NCI-H187 treated with DMSO at 0.1 percent for 48 hours (cell line): ENCODE measurements around the gene PFKFB2.

Experiments
- DNase-seq: peaks from one replicate; lab custom pipeline; 2025; lab: John Stamatoyannopoulos, UW

PFKFB2 gene

DNA sequence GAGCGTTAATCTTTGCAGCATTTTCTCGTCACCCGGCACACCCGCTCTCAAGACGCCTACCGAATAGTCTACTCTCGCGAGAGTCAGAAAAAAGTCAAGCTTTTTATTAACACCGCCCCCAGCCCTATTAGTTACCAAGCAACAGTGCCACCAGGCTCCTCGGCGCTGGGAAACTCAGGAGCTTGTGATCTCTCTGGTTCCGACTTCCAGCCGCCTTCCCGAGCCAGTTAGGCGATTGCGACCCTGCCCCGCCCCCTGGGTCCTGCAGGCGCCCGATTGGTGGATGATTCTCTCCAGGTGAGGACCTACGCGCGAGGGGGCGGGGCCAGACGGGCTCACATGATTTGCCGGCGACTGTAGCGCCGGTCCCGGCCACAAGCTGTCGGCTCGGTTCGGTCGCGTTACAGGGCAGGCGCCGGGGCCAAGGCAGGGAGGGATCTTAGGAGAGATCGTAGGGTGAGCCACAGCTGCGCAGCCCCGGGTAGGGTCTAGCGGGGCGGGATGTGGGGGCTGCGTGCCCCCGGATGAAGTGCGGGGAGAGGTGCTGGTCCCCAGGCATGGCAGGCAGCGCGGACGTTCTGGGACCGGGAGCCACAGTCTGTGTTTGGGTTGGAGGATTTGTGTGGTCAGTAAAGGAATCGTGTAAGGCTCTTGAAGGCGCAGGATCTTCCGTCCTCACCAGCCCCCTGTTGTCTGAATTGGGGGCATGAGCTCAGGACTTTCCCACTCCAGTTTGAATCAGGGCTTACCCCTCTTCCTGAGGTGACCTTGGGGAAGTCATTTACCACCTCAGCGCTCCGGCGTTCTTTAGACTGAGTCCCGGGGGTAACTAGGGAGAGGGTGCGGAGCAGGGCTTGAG lies at the start of gene PFKFB2:
Gene PFKFB2, plus strand, starts transcription at position 365 of the 859 bp plus-strand sequence. CDS start 1,443 bp downstream, outside the sequence.
- peak; percentile 99 for DNase-seq

- peak; percentile 47 for DNase-seq
Measured at GRCh38 chr1:207004931-207005830, 47.9 kb upstream of the PFKFB2 start.

GRCh38 chr1:207006083-207006482 lies 47.0 kb upstream of the PFKFB2 start:
- DNase-seq = no peak

DNA sequence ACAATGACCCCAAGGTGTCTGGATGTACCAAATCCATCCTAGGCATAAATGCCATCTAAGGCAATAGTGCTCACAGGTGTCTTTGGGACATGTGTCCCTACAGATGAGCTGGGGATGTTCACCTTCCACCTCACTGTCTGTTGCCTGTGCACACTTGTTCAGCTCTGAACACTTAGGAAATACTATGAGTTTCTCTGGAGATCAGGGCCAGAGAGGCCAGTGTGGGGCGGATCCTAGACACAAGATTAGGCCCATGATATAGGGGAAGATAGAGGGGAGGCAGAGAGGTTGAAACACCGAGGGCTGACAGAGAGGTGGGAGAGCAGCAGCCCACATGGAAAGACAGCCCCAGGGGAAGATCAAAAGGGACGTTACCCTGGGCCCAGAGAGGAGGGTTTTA lies 46.2 kb upstream of the PFKFB2 start:
- no peak for DNase-seq

DNA sequence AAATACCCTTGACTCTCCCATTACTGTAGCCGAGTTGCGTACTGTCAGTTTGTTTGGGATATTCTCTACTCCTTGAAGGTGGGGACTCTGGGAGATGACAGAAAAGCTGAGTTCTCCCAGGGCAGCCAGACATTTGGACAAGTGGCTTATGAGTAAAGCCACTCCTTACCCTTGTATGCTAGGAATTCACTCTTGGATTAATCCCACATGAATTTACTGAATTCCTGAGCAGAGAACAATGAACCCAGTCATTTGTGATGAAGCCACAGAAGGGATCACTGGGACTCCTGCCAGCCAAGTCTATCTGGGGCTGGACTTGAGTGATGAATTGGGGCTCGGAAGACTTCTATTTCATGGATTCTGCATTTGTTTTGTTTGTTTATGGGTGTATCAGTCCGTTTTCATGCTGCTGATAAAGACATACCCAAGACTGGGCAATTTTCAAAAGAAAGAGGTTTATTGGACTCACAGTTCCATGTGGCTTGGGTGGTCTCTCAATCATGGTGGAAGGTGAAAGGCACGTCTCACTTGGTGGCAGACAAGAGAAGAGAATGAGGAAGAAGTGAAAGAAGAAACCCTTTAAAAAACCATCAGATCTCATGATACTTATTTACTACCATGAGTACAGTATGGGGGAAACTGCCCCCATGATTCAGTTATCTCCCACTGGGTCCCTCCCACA lies 45.6 kb upstream of the PFKFB2 start:
- no peak for DNase-seq

DNA sequence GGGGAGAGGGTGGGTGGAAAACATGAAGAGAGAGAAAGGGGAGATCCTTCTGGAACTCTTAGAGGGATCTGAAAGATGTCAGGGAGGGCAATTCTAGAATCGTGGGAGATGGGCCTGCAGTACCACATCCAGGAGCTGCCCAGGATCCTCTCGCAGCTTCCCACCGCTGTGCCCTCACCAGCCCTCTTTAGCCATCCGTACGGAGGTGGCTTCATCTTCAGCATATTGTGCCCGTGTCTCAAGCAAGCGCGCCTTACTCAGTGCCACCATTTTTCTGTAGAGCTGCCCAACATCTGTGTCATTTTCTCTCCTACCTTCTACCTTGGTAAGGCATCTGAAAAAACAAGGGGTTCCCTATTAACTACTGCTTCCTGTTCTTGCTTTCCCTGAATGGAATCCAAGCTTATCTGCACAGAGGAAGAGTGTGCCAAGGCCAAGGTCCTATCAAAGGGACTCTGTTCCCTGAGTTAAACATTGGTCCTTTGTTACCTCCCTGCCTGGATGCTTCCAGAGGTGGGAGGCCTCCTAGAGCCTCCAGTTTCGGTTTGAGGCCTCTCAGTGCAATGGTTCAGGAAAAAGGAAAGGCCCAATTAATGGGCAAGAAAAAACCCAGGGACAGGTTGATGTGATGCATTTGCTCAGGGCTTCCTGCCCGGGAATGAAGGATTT lies 43.8 kb upstream of the PFKFB2 start:
- DNase-seq = no peak

DNA sequence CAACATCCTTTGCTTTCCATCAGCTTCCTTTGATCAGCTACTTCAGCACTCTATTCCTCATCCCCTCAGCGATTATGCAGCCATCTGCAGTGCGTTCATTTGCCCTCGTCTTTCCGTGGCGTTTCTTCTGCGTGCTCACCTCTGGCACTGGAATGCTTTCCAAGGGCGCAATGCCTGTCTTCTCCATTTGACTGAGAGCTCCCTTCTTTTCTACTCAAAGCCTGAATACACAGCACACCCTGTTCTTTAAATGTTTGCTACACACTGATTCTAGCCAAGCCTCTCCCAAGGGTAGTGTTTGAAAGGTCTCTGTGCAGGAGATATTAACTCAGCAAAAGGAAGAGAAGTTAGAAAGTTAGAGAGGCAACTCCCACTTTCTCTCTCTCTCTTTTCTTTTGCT lies 43.1 kb upstream of the PFKFB2 start:
- no peak for DNase-seq

DNA sequence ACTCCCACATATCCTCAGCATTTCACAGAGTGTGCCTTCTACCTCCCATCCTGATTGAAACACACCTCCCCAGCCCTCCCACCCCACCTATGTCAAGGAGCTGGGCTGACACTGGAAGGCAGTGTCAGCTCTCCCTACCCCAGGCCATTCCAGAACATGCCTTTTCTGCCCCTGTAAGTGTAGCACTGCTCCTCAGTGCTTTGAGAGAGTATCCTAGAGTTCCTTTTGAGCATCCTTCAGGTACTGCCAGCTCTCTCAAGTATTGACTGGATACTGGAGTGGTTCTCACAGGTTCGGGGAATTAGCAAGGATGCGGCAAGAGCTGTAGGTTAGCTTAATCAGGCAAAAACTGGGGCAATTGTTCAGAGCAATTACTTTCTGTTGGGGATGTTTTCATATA lies 42.3 kb upstream of the PFKFB2 start:
- no peak for DNase-seq

DNA sequence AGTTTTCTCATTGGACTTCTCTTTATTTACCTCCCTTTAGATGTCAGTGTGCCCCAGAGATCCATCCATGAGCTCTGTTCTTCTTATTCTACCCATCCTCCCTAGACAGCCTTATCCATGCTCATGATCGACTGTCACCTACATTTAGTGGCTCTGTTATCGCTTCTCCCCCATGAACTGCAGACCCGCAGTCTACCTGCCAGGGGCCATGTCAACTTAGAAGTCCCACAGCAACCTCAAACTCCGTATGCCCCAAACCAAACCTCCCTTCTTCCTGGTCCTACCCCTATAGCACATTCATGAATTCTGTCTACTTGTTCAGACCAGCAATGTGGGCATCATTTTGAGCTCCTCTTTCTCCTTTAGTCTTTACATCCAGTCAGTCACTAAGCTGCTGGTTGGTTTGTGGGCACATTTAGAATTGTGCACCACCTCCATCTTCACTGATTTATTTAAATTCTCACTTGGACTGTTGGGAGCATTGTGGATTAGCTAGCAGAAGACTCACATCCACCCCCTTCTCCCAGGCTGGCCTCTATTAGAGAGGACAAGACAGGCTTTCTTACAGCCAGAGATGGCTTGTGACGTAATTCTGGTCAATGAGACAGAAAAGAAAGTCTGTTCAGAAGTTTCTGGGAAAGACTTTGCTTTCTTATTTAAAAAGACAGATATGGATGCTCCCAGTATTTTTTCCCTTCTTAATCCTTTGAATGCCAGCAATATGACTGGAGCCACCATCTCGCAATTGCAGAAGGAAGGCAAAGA lies 39.6 kb upstream of the PFKFB2 start:
- no peak for DNase-seq

DNA sequence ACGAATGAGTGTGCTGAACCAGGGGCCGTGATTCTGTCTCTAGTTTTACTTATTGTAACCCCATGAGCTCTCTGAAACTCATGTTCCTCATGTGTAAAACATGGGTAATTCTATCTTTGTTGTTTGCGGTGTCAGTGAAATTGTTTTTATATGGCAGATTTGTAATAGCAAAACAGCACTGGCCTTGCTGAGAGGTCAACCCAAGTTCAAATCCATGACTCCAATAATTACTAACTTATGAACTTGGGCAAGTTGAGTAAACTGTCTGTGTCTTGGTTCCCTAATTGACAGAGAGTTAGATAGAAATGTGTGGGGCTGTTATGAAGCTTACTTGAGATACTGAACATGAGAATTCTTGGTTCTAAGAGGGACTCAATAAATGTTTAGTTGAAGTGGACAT lies 38.3 kb upstream of the PFKFB2 start:
- no peak for DNase-seq

DNA sequence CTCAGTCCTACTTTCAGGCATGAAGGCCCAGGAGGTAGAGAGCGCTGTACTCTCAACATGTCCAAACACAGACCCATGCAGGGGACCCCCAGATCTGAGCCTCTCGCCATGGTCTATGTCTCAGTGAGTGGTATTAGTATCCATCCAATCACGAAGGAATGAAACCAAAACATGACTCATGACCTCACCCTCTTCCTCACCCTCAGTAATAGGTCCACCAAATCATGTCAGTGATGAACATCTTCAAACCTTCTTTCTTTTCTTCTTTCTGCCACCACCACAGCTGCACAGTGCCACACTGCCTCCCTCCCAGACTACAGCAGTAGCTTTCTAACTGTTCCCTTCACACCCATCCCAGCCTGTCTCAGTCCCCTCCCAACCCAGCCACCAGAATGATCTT lies 37.3 kb upstream of the PFKFB2 start:
- DNase-seq = no peak

GRCh38 chr1:207017615-207018559 lies 35.2 kb upstream of the PFKFB2 start:
- DNase-seq = no peak

DNA sequence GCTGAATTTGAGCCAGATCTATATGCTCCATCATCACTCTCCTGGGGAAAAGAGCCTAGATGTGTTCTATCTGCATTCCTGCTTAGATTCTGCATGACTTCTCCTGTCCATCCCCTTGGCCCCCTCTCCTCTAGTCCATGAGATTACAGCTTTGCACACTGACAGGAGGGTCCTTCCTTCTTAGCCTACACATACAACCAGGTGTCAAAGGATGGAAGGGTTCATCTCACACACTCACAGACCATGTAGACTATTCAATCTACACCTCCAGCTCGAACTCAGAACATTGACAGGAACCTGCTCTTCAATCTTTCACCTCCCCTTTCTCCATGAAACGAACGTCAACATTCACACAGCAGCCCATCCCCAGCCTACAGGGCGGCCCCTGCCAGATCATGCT lies 34.4 kb upstream of the PFKFB2 start:
- no peak for DNase-seq

GRCh38 chr1:207019161-207019560 lies 33.9 kb upstream of the PFKFB2 start:
- DNase-seq = no peak

GRCh38 chr1:207019661-207020060 lies 33.4 kb upstream of the PFKFB2 start:
- DNase-seq = no peak

- no peak for DNase-seq
Measured at GRCh38 chr1:207020065-207020708, 32.9 kb upstream of the PFKFB2 start.

- no peak for DNase-seq
Measured at GRCh38 chr1:207020709-207021107, 32.4 kb upstream of the PFKFB2 start.

DNA sequence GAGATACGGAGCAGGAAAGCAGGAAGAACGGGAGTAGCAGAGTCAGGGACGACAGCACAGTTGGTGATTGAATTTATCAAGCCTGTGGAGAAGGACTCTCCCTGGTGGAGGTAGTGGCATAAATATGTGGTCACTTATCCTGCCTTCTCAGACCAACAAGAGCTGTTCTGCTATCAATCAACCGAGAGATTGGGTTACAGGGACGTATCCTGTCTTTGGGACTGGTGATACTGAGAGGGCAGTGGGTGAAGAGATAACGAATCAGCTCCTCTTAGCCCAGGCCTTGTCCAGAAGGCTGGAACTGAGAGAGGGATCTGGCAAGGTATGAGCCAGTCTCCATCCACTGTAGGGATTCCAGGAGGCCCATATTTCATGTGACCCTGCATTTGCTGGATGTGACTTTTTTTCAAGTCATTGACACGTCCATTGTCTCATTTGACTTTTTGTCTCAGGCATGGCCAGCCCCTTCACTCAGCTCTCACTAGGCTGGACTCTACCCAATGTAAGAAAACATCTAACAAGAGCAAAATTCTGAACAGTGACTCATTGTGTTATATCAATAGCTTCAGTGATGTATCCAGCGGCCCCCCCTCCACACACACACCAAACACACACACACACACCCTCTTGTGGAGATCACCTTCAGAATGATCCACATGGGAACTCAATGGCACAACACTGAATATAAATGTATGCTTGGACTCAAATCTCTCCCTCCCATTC lies 31.8 kb upstream of the PFKFB2 start:
- no peak for DNase-seq
